ENCODE results near the gene CTAGE9. TPM values are rescaled to one million over a fixed set of nuclear protein-coding genes. Genes with fewer than 3 reads are reported as not detected.
A peak's percentile ranks its signal among the peaks of the same experiment; 100 is the strongest.

The CTAGE9 gene
- total RNA-seq, 1 donor: not detected

DNA sequence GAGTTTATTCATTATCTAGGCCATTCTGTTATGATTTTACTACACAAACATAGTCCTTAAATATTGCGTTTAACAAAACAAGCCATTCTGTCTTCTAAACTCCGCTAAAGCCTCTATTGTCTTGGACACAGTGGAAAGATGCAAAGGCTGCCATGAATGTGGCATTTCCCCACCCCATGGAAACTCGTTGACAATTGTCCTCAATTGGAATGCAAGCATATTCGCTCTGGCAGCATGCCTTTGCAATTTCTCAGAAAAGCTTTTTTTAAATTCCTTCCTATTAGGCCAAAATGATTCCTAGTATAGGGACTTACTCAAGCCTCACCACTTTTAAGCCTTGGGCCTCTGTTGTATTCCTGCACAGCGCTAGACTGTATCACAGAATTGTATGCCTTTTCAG is 32.4 kb downstream of the CTAGE9 start:
- peaks cover 2% of the 10 kb centered on the region for H3K27me3 ChIP-seq (ENCODE audit: insufficient read depth, low read length)
- H3K4me3 ChIP-seq (ENCODE audit: insufficient read depth, low read length): no peak overlapping the region
- H3K9me3 ChIP-seq (ENCODE audit: low read depth, low read length): no peaks in the 10 kb centered on the region
- DNase-seq (ENCODE audit: insufficient read length, low spot score, missing footprints): no peak
- H3K36me3 ChIP-seq (ENCODE audit: insufficient read depth, low read length): no peaks in the 10 kb centered on the region
- no peaks in the 10 kb centered on the region for H4K20me1 ChIP-seq (ENCODE audit: insufficient read depth, low read length)
- no peaks in the 10 kb centered on the region for H3K4me1 ChIP-seq (ENCODE audit: insufficient read depth, low read length)
- no peak overlapping the region for H3K27ac ChIP-seq (ENCODE audit: low read depth, low read length)
- TF ChIP-seq, protein P1, sequence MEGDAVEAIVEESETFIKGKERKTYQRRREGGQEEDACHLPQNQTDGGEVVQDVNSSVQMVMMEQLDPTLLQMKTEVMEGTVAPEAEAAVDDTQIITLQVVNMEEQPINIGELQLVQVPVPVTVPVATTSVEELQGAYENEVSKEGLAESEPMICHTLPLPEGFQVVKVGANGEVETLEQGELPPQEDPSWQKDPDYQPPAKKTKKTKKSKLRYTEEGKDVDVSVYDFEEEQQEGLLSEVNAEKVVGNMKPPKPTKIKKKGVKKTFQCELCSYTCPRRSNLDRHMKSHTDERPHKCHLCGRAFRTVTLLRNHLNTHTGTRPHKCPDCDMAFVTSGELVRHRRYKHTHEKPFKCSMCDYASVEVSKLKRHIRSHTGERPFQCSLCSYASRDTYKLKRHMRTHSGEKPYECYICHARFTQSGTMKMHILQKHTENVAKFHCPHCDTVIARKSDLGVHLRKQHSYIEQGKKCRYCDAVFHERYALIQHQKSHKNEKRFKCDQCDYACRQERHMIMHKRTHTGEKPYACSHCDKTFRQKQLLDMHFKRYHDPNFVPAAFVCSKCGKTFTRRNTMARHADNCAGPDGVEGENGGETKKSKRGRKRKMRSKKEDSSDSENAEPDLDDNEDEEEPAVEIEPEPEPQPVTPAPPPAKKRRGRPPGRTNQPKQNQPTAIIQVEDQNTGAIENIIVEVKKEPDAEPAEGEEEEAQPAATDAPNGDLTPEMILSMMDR (IDR thresholded peaks at IDR 0.05; ENCODE audit: extremely low read depth, low read depth, low read length): no peak
- H2AFZ ChIP-seq (ENCODE audit: low read length): no peak overlapping the region
- no peaks in the 10 kb centered on the region for H3K79me2 ChIP-seq (ENCODE audit: insufficient read depth, low read length)
- no peak overlapping the region for H3K4me2 ChIP-seq (ENCODE audit: insufficient read depth, low read length)

DNA sequence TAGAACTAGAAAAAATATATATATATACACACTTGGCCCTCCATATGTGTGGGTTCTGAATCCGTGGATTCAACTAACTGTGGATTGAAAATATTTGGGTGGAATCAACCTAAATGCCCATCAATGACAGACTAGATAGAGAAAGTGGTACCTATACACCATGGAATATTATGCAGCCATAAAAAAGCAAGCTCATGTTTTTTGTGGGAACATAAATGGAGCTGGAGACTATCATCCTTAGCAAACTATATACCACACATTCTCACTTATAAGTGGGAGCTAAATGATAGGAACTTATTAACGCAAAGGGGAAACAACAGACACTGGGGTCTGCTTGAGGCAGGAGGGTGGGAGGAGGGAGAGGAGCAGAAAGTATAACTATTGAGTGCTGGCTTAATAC is 37.6 kb downstream of the CTAGE9 start:
- H3K79me2 ChIP-seq (ENCODE audit: insufficient read depth, low read length): no peaks in the 10 kb centered on the region
- H3K27me3 ChIP-seq (ENCODE audit: insufficient read depth, low read length): peaks cover 2% of the 10 kb centered on the region
- H3K9me3 ChIP-seq (ENCODE audit: low read depth, low read length): no peaks in the 10 kb centered on the region
- no peak overlapping the region for H3K27ac ChIP-seq (ENCODE audit: low read depth, low read length)
- DNase-seq (ENCODE audit: insufficient read length, low spot score, missing footprints): no peak
- H3K36me3 ChIP-seq (ENCODE audit: insufficient read depth, low read length): no peaks in the 10 kb centered on the region
- H3K4me1 ChIP-seq (ENCODE audit: insufficient read depth, low read length): no peaks in the 10 kb centered on the region
- H4K20me1 ChIP-seq (ENCODE audit: insufficient read depth, low read length): no peaks in the 10 kb centered on the region
- no peak overlapping the region for H3K4me3 ChIP-seq (ENCODE audit: insufficient read depth, low read length)
- no peak overlapping the region for H3K4me2 ChIP-seq (ENCODE audit: insufficient read depth, low read length)
- TF ChIP-seq, protein P1 (IDR thresholded peaks at IDR 0.05; ENCODE audit: extremely low read depth, low read depth, low read length): no peak
- no peak overlapping the region for H2AFZ ChIP-seq (ENCODE audit: low read length)

DNA sequence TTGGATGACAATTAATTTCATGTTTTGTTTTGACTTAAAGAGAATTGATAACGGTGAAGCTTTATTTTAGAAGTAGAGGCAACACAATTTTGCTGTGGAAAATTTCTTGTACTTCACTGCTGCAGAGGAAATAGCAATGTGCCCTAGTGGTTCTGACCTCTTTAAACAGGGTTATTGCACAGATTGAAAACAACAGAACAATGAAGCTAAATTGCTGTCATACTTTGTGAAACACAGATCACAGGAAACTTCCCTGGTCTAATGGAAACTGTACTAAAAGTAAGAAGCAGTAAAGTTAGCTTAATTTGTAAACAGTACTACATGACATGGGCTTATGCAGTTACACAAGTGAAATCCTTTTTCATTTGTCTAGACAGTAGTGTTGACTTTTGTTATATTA is 40.9 kb downstream of the CTAGE9 start:
- Histone ChIP-seq H3K27me3 (ENCODE audit: insufficient read depth, low read length) (no peaks in the 10 kb centered on the region), H4K20me1 (ENCODE audit: insufficient read depth, low read length) (no peaks in the 10 kb centered on the region), H3K27ac (ENCODE audit: low read depth, low read length) (no peak overlapping the region), H3K4me3 (ENCODE audit: insufficient read depth, low read length) (no peak overlapping the region), H3K4me1 (ENCODE audit: insufficient read depth, low read length) (no peaks in the 10 kb centered on the region), H3K9me3 (ENCODE audit: low read depth, low read length) (no peaks in the 10 kb centered on the region), H3K4me2 (ENCODE audit: insufficient read depth, low read length) (no peak overlapping the region), H2AFZ (ENCODE audit: low read length) (peak overlapping the region; percentile 49), H3K79me2 (ENCODE audit: insufficient read depth, low read length) (no peaks in the 10 kb centered on the region), H3K36me3 (ENCODE audit: insufficient read depth, low read length) (no peaks in the 10 kb centered on the region)
- no peak for DNase-seq (ENCODE audit: insufficient read length, low spot score, missing footprints)
- TF ChIP-seq, protein P1 (IDR thresholded peaks at IDR 0.05; ENCODE audit: extremely low read depth, low read depth, low read length): no peak

DNA sequence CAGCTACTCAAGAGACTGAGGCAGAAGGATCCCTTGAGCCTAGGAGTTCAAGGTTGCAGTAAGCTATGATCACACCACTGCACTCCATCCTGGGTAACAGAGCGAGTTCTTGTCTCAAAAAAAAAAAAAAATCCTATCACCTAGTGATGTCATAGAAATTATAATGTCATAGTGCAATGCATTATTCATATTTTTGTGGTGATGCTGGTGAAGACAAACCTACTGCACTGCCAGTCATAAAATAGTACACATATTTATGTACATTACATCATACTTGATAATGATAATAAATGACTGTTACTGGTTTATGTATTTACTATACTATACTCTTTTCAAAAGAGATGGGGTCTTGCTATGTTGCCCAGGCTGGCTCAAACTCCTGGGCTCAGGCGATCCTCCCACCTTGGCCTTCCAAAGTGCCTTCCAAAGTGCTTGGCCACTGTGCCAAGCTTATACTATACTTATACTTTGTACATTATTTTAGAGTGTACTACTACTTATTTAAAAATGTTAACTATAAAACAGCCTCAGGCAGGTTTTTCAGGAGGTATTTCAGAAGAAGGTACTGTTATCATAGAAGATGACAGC is 47.1 kb downstream of the CTAGE9 start:
- Histone ChIP-seq H3K4me1 (ENCODE audit: insufficient read depth, low read length) (peaks cover 3% of the 10 kb centered on the region), H3K27ac (ENCODE audit: low read depth, low read length) (no peak overlapping the region), H3K4me3 (ENCODE audit: insufficient read depth, low read length) (no peak overlapping the region), H3K27me3 (ENCODE audit: insufficient read depth, low read length) (no peaks in the 10 kb centered on the region), H3K79me2 (ENCODE audit: insufficient read depth, low read length) (no peaks in the 10 kb centered on the region), H2AFZ (ENCODE audit: low read length) (no peak overlapping the region), H3K36me3 (ENCODE audit: insufficient read depth, low read length) (no peaks in the 10 kb centered on the region), H3K4me2 (ENCODE audit: insufficient read depth, low read length) (no peak overlapping the region), H4K20me1 (ENCODE audit: insufficient read depth, low read length) (no peaks in the 10 kb centered on the region), H3K9me3 (ENCODE audit: low read depth, low read length) (no peaks in the 10 kb centered on the region)
- no peak for DNase-seq (ENCODE audit: insufficient read length, low spot score, missing footprints)
- TF ChIP-seq, protein P1 (IDR thresholded peaks at IDR 0.05; ENCODE audit: extremely low read depth, low read depth, low read length): no peak
